ENCODE data around the gene ARPC4.

GRCh38 chr3:9786209-9786739, 6.6 kb upstream of the ARPC4 start:
- TF ChIP-seq GATA3 (IDR thresholded peaks at IDR 0.05; ENCODE audit: low read depth, low read length) (no peak), GATA2 (IDR thresholded peaks at IDR 0.05; ENCODE audit: low read depth, low read length) (no peak)

All from SH-SY5Y (cell line).